Loucy (cell line): ENCODE data around the gene THSD8.

ENCODE experiments used
- CTCF ChIP-seq: fragments of 200-600 bp; sonication (generic); conservative IDR thresholded peaks from 2 replicates; pipeline ENCODE4 v1.5.1; 2014; ENCODE audit warnings: mild to moderate bottlenecking, antibody characterized with exemption, low read length
- EZH2phosphoT487 ChIP-seq: fragments of 200-600 bp; IDR thresholded peaks from 2 replicates; pipeline ENCODE4 v1.6.1; 2018; ENCODE audit warnings: antibody characterized with exemption, mild to moderate bottlenecking, moderate library complexity, borderline replicate concordance

GRCh38 chr19:12774588-12775555 lies 27.0 kb upstream of the THSD8 start, which contains the start of gene HOOK2:
- TF ChIP-seq CTCF (no peak), EZH2phosphoT487 (no peak)
